Brain microvascular endothelial cell (primary cell): ENCODE data around the gene SCARF1.

Experiments used
- DNase-seq: peaks from one replicate; pipeline ENCODE4 v3.0.0-alpha.2; 2020
- H3K27ac ChIP-seq: fragments of 250-450 bp; sonication (Bioruptor Pico); 2 replicates; pipeline ENCODE4 v1.5.1; 2020; ENCODE audit warnings: mild to moderate bottlenecking, moderate library complexity
- H3K27me3 ChIP-seq: fragments of 250-450 bp; sonication (Bioruptor Pico); replicated peaks from 2 replicates; pipeline ENCODE4 v1.5.1; 2020; ENCODE audit warnings: mild to moderate bottlenecking
- H3K36me3 ChIP-seq: fragments of 250-450 bp; sonication (Bioruptor Pico); replicated peaks from 2 replicates; pipeline ENCODE4 v1.5.1; 2020; ENCODE audit warnings: mild to moderate bottlenecking
- H3K4me3 ChIP-seq: 2 replicates; pipeline ENCODE4 v1.5.1; 2011; ENCODE audit warnings: low read depth, mild to moderate bottlenecking, control low read depth, low read length, moderate library complexity
- in situ Hi-C: cut with HindIII; loops from 2 replicates; pipeline ENCODE4 v1.10.0; 2017; ENCODE audit warnings: low sequenced_read_pairs, low pct_ligation_motif_present
- TF ChIP-seq, protein P1 (sequence below): IDR thresholded peaks from 2 replicates; pipeline ENCODE4 v1.5.1; 2011; ENCODE audit warnings: low read depth, mild to moderate bottlenecking, moderate library complexity, low read length, control low read depth, inconsistent platforms; ENCODE audit errors: missing control alignments

Gene SCARF1

DNA sequence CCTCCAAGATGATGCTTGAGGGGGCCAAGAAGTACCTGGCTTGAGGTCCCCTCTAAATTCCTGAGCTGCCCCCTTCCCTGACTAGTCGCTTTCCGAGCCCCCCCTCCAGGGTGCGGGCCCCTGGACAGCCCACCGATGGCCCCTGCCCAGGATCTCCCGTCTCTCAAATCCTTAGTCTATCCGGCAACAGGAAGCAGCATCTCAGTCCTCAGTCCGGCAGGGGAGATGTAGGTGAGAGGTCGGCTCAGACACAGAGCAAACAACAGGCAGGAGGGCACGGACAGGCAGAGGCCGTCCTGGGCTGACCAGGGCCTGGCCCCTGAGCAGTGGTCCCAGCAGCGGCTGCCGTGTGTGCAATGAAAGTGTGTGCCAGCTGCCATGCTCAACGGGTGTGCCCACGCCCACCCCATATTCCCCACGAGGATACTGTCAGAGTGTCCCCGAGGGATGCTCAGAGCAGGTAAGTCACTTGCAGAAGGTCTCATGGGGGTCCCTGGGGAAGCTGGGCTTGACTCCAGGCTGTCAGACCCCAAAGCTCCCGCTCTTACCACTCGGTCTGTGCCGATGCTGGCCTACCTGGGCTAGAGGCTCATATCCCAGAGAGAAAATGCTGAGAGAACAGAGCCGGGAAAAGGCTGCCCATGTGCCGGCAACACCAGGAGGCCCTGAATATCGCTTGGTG lies 24.1 kb downstream of the SCARF1 start:
- in situ Hi-C loops, result no loop called here
- TF ChIP-seq, protein P1, sequence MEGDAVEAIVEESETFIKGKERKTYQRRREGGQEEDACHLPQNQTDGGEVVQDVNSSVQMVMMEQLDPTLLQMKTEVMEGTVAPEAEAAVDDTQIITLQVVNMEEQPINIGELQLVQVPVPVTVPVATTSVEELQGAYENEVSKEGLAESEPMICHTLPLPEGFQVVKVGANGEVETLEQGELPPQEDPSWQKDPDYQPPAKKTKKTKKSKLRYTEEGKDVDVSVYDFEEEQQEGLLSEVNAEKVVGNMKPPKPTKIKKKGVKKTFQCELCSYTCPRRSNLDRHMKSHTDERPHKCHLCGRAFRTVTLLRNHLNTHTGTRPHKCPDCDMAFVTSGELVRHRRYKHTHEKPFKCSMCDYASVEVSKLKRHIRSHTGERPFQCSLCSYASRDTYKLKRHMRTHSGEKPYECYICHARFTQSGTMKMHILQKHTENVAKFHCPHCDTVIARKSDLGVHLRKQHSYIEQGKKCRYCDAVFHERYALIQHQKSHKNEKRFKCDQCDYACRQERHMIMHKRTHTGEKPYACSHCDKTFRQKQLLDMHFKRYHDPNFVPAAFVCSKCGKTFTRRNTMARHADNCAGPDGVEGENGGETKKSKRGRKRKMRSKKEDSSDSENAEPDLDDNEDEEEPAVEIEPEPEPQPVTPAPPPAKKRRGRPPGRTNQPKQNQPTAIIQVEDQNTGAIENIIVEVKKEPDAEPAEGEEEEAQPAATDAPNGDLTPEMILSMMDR, result no peak
- H3K4me3 ChIP-seq, result no peak overlapping the region
- no peaks in the 10 kb centered on the region for H3K36me3 ChIP-seq
- H3K27me3 ChIP-seq, result no peaks in the 10 kb centered on the region
- H3K27ac ChIP-seq, result no peak overlapping the region
- DNase-seq, result no peak

DNA sequence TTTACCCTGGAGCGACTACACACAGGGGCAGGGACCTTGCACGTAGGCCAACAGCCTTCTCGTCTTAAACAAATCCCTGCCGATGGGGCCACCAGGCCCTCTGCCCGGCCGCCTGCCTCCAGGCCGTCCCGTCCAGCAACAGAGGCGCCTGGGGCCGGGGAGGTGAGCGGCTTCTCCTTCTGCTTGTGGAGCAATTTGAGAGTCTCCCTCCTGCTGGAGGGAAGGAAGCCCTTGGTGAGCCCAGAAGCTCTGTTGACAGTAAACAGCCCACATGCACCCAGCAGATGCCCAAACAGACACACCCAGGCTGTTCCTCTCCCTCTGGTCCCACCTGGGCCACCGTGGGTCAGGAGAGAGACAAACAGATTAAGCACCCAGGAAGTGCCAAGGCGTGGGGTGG lies 25.0 kb downstream of the SCARF1 start:
- TF ChIP-seq, protein P1, result no peak
- Histone ChIP-seq H3K27me3 (no peaks in the 10 kb centered on the region), H3K36me3 (no peaks in the 10 kb centered on the region), H3K27ac (no peak overlapping the region), H3K4me3 (no peak overlapping the region)
- in situ Hi-C loops, result no loop called here
- DNase-seq, result no peak

DNA sequence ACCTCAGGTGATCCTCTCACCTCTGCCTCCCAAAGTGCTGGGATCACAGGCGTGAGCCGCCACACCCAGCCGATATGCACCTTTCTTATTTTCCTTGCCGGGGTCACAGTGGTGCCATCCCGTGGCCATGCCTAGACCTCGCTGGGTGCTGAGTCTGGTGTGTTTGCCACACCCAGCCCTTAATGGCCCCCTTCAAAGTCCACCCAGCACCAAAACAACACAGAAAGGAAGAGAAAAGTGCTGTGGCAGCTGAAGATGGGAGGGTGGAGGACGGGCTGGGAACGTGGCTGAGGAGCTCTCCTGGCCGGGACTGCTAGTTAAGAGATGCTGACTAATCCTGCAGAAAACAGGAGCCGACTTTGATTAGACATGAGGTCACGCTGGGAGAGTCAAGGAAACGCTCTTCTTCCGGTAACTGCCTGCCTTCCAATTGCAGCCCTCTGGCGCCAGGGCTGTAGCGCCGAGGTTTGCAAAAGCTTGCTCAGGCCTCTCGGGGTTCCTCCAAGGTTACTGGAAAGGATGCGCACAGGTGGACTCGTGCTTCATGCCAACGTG lies 27.8 kb downstream of the SCARF1 start:
- Histone ChIP-seq H3K4me3 (no peak overlapping the region), H3K27me3 (no peaks in the 10 kb centered on the region), H3K27ac (no peak overlapping the region), H3K36me3 (no peaks in the 10 kb centered on the region)
- in situ Hi-C loops, result no loop called here
- peak; percentile 64 for DNase-seq
- TF ChIP-seq, protein P1, result peak; percentile 1

DNA sequence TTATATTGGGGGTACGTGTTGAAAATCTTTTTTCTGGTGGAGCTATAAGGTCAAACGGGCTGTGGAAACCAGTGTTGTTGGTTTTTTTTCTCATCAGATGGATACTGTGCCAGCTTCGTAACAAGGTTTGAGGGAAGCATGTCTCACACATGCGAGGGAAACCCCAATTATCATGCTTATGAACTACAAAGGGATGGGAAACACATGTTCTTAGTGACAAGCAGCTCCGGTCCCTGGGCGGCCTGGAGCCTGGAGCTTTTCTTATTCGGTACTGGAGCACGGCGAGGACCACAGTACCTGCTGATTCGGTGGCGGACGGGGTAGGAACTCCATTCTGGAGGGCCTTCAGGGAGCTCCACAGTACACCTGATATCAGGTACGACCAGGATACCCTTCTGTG lies 29.4 kb downstream of the SCARF1 start:
- Histone ChIP-seq H3K27me3 (no peaks in the 10 kb centered on the region), H3K27ac (no peak overlapping the region), H3K36me3 (no peaks in the 10 kb centered on the region), H3K4me3 (no peak overlapping the region)
- DNase-seq, result no peak
- TF ChIP-seq, protein P1, result no peak
- in situ Hi-C loops, result no loop called here

DNA sequence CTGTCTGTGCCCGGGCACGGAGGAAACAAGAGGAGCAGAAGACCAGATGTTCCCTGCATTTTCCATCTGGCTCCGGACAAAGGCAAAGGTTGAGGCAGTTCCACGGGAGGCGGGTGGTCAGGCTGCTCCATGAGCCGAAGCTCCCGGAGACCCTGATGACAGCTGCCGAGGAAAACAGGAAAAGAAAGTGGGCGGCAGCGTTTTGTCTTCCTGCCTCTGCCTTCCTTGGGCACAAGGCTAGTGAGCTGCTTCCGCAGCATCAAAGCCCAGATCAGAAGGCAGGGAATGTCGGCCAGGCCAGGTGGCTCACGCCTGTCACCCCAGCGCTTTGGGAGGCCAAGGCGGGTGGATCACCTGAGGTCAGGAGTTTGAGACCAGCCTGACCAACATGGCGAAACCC lies 33.1 kb downstream of the SCARF1 start:
- no peaks in the 10 kb centered on the region for H3K36me3 ChIP-seq
- TF ChIP-seq, protein P1, result no peak
- in situ Hi-C loops, result no loop called here
- no peak for DNase-seq
- H3K27me3 ChIP-seq, result no peaks in the 10 kb centered on the region
- H3K4me3 ChIP-seq, result no peak overlapping the region
- no peak overlapping the region for H3K27ac ChIP-seq

DNA sequence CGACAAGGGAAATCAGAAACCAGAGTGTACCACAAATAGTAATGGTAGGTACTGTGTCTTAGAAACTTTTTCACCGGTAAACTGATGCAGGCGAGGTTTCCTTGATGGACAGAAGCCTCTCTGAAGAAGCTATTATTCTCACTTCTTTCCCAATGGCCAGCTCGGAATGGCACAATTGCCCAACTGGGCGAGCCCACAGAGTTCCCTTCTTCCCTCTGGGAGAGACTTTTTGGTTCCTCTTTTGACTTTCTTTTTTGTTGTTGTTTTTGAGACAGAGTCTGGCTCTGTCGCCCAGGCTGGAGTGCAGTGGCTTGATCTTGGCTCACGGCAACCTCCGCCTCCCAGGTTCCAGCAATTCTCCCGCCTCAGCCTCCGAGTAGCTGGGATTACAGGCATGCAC lies 33.8 kb downstream of the SCARF1 start:
- TF ChIP-seq, protein P1, result no peak
- Histone ChIP-seq H3K27ac (no peak overlapping the region), H3K27me3 (no peaks in the 10 kb centered on the region), H3K36me3 (no peaks in the 10 kb centered on the region), H3K4me3 (no peak overlapping the region)
- DNase-seq, result no peak
- in situ Hi-C loops, result no loop called here
